Neural crest cell (in vitro differentiated cells): ENCODE results near the gene GPATCH4. TPM values are rescaled to one million over a fixed set of nuclear protein-coding genes. Genes with fewer than 3 reads are reported as not detected.
"Not testable (repeated sequence)": the region's sequence is repeated elsewhere in the genome, so short reads cannot be mapped to it uniquely, and the experiment has no call there.

Experiments
- DNase-seq: peaks from one replicate; pipeline ENCODE4 v3.0.0; 2021; ENCODE audit warnings: low read depth, mixed read lengths, low spot score
- H3K27ac Mint-ChIP-seq: one replicate; pipeline ENCODE4 v1.8.0; 2021; ENCODE audit warnings: mild to moderate bottlenecking, mixed read lengths; ENCODE audit not compliant: unreplicated experiment
- H3K27me3 Mint-ChIP-seq: 2 replicates; pipeline ENCODE4 v1.8.0; 2021; ENCODE audit warnings: low read depth, mild to moderate bottlenecking, mixed read lengths
- H3K36me3 Mint-ChIP-seq: 2 replicates; pipeline ENCODE4 v1.8.0; 2021; ENCODE audit warnings: low read depth, mild to moderate bottlenecking, mixed read lengths
- H3K4me1 Mint-ChIP-seq: 2 replicates; pipeline ENCODE4 v1.8.0; 2021; ENCODE audit warnings: mixed read lengths
- H3K4me3 Mint-ChIP-seq: one replicate; pipeline ENCODE4 v1.8.0; 2021; ENCODE audit warnings: mild to moderate bottlenecking, mixed read lengths
- H3K9me3 Mint-ChIP-seq: 2 replicates; pipeline ENCODE4 v1.8.0; 2021; ENCODE audit warnings: mixed read lengths
- CTCF ChIP-seq: fragments of 200-600 bp; sonication (generic); conservative IDR thresholded peaks from 2 replicates; pipeline ENCODE4 v1.5.0; 2021; ENCODE audit warnings: antibody characterized with exemption, mild to moderate bottlenecking
- total RNA-seq: library from RNA; stranded (reverse); gene quantifications from 2 replicates; pipeline ENCODE4 v1.2.1, GENCODE V29; 2021

Gene GPATCH4
- total RNA-seq, 1 donor from 2014 or later, result 40.6 TPM

- H3K27ac Mint-ChIP-seq, result no peak overlapping the region
- no peak for TF ChIP-seq CTCF
- H3K4me3 Mint-ChIP-seq, result no peak overlapping the region
- H3K4me1 Mint-ChIP-seq, result no peaks in the 10 kb centered on the region
- no peak for DNase-seq
- H3K9me3 Mint-ChIP-seq, result no peaks in the 10 kb centered on the region
- peaks cover 9% of the 10 kb centered on the region for H3K36me3 Mint-ChIP-seq
- no peaks in the 10 kb centered on the region for H3K27me3 Mint-ChIP-seq
These were observed 44.9 kb downstream of the GPATCH4 start for GRCh38 chr1:156556354-156556753.

GRCh38 chr1:156555715-156556114 is 45.6 kb downstream of the GPATCH4 start:
- H3K4me1 Mint-ChIP-seq, result no peaks in the 10 kb centered on the region
- no peak overlapping the region for H3K4me3 Mint-ChIP-seq
- H3K36me3 Mint-ChIP-seq, result peaks cover 9% of the 10 kb centered on the region
- H3K27me3 Mint-ChIP-seq, result no peaks in the 10 kb centered on the region
- H3K27ac Mint-ChIP-seq, result no peak overlapping the region
- H3K9me3 Mint-ChIP-seq, result no peaks in the 10 kb centered on the region
- no peak for TF ChIP-seq CTCF
- DNase-seq, result no peak

GRCh38 chr1:156554971-156555370 is 46.3 kb downstream of the GPATCH4 start:
- no peaks in the 10 kb centered on the region for H3K4me1 Mint-ChIP-seq
- no peak for DNase-seq
- no peaks in the 10 kb centered on the region for H3K27me3 Mint-ChIP-seq
- H3K36me3 Mint-ChIP-seq, result peaks cover 11% of the 10 kb centered on the region
- no peak for TF ChIP-seq CTCF
- H3K9me3 Mint-ChIP-seq, result no peaks in the 10 kb centered on the region
- H3K27ac Mint-ChIP-seq, result no peak overlapping the region
- H3K4me3 Mint-ChIP-seq, result no peak overlapping the region

- Mint-ChIP-seq H3K27me3 (no peaks in the 10 kb centered on the region), H3K27ac (no peak overlapping the region), H3K36me3 (peaks cover 8% of the 10 kb centered on the region), H3K9me3 (no peaks in the 10 kb centered on the region), H3K4me1 (no peaks in the 10 kb centered on the region), H3K4me3 (no peak overlapping the region)
- no peak for DNase-seq
- no peak for TF ChIP-seq CTCF
These were observed 47.3 kb downstream of the GPATCH4 start for GRCh38 chr1:156553860-156554485.

- H3K4me3 Mint-ChIP-seq, H3K4me1 Mint-ChIP-seq, H3K27ac Mint-ChIP-seq, H3K9me3 Mint-ChIP-seq, DNase-seq, H3K27me3 Mint-ChIP-seq, H3K36me3 Mint-ChIP-seq: not testable (repeated sequence)
These were observed 48.3 kb downstream of the GPATCH4 start for GRCh38 chr1:156552937-156553336.

- Mint-ChIP-seq H3K9me3 (no peaks in the 10 kb centered on the region), H3K4me1 (no peaks in the 10 kb centered on the region), H3K36me3 (peaks cover 8% of the 10 kb centered on the region), H3K27ac (no peak overlapping the region), H3K27me3 (no peaks in the 10 kb centered on the region), H3K4me3 (no peak overlapping the region)
- DNase-seq, result no peak
- TF ChIP-seq CTCF, result no peak
These were observed 48.8 kb downstream of the GPATCH4 start for GRCh38 chr1:156552518-156552917.
